AG09319 (cell line): ENCODE results near the gene POLD4.

Experiments
- DNase-seq: peaks from one replicate; pipeline ENCODE4 v3.0.0-alpha.2; 2010; ENCODE audit warnings: low read depth; ENCODE audit errors: extremely low read depth
- TF ChIP-seq, protein P1 (sequence below): IDR thresholded peaks from 2 replicates; pipeline ENCODE4 v1.5.1; 2011; ENCODE audit warnings: low read depth, mild to moderate bottlenecking, inconsistent platforms, low read length, moderate library complexity

Gene POLD4

DNA sequence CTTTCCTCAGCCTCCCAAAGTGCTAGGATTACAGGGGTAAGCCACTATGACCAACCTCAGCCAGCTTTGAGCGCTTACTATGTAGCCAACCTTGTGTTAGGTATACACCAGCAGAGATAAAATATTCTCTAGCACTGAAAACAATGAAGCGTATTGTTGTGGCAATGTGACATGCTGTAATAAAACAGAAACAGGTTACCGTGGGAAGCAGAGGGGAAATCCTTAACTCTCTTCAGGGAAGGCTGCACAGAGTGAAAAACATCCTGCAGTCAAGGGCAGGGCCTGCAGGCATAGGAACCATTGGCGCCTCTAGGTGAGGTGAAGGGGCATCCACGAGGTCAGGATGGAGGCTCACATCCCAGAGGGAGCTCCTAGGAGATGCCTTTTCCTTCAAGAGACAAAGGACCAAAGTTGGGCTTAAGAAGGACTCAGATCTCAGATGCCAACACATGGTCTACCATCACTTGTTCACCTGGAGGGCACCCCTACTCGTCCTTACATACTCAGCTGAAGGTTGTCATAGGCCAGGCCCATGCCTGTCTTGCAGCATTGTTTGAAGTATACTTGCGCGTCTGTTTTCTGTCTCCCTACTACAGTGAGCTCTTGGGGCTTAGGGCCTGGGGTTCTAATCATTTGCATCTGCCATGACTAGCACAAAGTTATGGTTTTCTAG lies 8.0 kb downstream of the POLD4 start:
- no peak for DNase-seq
- TF ChIP-seq, protein P1, sequence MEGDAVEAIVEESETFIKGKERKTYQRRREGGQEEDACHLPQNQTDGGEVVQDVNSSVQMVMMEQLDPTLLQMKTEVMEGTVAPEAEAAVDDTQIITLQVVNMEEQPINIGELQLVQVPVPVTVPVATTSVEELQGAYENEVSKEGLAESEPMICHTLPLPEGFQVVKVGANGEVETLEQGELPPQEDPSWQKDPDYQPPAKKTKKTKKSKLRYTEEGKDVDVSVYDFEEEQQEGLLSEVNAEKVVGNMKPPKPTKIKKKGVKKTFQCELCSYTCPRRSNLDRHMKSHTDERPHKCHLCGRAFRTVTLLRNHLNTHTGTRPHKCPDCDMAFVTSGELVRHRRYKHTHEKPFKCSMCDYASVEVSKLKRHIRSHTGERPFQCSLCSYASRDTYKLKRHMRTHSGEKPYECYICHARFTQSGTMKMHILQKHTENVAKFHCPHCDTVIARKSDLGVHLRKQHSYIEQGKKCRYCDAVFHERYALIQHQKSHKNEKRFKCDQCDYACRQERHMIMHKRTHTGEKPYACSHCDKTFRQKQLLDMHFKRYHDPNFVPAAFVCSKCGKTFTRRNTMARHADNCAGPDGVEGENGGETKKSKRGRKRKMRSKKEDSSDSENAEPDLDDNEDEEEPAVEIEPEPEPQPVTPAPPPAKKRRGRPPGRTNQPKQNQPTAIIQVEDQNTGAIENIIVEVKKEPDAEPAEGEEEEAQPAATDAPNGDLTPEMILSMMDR: no peak

DNA sequence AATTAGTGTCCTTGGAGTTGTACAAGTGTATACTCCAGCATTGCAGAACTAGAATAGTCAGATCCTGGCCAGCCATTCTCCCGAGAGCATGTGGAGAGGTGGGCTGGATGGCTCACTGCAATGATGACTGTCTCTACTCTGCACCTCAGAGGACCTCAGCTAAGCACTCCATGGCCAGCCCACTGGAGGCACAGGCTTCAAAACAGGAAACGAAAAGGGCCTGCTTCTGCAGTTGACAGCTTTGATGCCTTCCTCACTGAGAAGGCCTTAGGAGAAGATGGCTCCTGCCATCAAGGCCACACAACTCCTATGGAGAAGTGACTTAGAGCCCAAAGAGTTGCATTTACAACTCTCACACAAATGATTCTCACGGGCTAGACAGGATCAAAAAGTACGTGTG lies 9.1 kb downstream of the POLD4 start:
- TF ChIP-seq, protein P1: no peak
- DNase-seq: no peak

DNA sequence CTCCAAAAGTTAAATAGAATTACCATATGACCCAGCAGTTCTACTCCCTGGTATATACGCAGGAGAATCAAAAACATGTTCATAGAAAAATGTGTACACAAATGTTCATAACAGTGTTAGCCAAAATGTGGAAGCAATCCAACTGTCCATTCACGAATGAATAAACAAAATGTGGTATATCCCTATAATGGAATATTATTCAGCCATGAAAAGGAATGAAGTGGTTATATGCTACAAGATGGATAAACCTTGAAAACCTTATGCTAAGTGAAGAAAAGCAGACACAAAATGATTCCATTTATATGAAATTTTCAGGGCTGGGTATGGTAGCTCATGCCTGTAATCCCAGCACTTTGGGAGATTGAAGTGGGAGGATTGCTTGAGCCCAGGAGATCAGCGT lies 16.1 kb downstream of the POLD4 start:
- TF ChIP-seq, protein P1: no peak
- no peak for DNase-seq

DNA sequence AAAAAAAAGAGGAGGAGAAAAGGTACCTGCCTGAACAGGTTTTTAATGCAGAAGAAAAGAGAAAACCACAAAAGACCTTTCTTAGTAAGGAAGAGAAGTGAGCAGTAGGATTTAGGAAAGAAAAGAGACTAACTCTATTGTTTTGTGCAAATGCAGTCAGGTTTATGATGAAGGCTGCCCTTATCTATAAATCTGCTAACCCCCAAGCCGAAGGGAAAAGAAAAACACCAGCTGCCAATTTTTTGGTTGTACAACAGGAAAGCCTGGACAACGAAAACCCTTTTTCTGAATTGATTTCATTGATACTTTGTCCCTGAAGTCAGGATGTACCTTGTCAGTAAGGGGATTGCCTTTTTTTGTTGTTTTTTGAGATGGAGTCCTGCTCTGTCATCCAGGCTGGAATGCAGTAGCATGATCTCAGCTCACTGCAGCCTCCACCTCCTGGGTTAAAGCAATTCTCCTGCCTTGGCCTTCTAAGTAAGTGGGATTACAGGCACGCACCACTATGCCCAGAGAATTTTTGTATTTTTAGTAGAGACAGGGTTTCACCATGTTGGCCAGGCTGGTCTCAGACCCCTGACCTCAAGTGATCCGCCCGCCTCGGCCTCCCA lies 21.2 kb downstream of the POLD4 start:
- TF ChIP-seq, protein P1: no peak

DNA sequence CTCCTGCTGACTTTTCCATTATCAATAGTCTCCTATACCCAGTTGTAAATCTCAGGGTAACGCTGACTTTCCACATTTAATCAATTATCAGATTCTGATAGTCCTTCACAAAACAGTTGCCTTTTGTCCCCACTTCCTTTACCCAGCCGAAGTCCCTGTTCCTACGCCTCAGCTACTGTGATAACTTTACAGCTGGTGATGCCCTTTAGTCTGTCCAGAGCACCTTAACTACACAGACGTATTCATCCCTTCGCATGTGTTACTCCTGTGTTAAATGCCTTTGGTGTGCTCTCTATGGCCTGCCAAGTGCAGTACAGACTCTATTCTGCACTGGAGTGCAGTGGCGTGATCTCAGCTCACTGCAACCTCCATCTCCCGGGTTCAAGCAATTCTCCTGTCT lies 29.8 kb downstream of the POLD4 start:
- TF ChIP-seq, protein P1: no peak
- no peak for DNase-seq

More for the DNA sequence above, 21.2 kb downstream of the POLD4 start:
- no peak for DNase-seq

DNA sequence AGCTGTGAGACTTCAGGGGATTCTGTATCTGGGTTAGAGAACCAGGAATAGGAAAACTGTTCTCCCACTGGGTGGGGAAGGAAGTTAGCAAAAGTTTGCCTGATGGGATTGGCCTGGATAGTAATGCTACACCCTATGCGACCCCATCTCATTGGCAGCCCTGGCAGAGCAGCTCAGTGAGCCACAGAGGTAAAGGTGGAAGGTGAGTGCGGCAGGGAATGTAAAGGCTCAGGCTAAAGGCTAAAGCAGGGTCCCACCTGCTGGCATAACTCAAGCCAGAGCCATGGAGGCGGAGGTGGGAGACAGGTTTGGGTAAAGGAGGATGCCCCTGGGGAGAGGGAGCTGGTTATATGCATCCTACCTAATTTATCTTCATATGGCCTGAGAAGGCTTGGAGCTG lies 31.3 kb downstream of the POLD4 start:
- DNase-seq: no peak
- TF ChIP-seq, protein P1: no peak

DNA sequence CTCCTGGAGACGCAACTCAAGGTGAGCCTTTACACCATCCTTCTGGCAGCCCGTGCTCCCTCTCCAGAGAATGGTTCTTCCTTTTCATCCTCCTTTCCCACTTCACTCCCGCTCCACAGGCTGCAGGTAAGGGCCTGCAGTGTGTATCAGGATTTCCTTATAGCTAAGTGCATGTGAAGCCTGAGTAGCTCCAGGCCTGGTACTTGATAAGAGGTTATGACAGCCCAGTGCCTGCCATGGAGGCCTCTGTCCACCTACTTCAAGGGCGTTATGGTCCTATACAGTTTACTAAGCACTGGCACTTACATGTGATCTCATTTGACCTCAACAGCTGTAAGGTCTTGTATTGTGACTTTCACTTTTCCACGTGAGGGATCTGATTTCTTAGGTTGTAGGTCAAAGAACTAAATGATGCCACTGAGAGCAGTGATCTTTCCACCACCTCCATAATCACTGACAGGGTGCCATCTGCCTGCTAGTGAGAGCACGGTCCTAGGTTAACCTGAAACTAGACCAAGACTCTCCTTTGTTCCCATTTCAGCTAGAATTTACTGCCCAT lies 32.0 kb downstream of the POLD4 start:
- TF ChIP-seq, protein P1: no peak
- no peak for DNase-seq
